HepG2 (cell line): ENCODE data around the gene GNB4. TPM values are rescaled to one million over a fixed set of nuclear protein-coding genes. Genes with fewer than 3 reads are reported as not detected.

Experiments used
- AGO1 ChIP-seq: fragments of 200-400 bp; formaldehyde crosslinking; IDR thresholded peaks from 2 replicates; pipeline ENCODE4 v1.6.1; 2017; ENCODE audit warnings: mild to moderate bottlenecking, low read depth, low read length, moderate library complexity; ENCODE audit not compliant: poor library complexity, severe bottlenecking
- ATF1 ChIP-seq: IDR thresholded peaks from 2 replicates; pipeline ENCODE4 v1.6.1; 2016; ENCODE audit warnings: mild to moderate bottlenecking, control low read depth
- FOSL1 ChIP-seq: sonication (generic); formaldehyde crosslinking; IDR thresholded peaks from 2 replicates; pipeline ENCODE4 v1.9.0; 2021; ENCODE audit warnings: missing genetic modification reagents, borderline replicate concordance
- FOXA1 ChIP-seq, 2 experiments: fragments of 450-650 bp in 1 of 2; sonication (generic) in 1 of 2; formaldehyde crosslinking in 1 of 2; IDR thresholded peaks; 2 replicates each; pipeline versions ENCODE4 v1.4.0 to v1.6.1; 2016 to 2020; ENCODE audit warnings: missing genetic modification reagents in 1 of 2
- HOXA3 ChIP-seq: sonication (generic); formaldehyde crosslinking; IDR thresholded peaks from 2 replicates; pipeline ENCODE4 v1.5.0; 2020; ENCODE audit warnings: missing genetic modification reagents
- MIXL1 ChIP-seq: IDR thresholded peaks from 2 replicates; pipeline ENCODE4 v1.6.1; 2016
- MTF2 ChIP-seq: sonication (generic); formaldehyde crosslinking; IDR thresholded peaks from 2 replicates; pipeline ENCODE4 v1.5.0; 2020; ENCODE audit warnings: missing genetic modification reagents, borderline replicate concordance
- PTBP1 ChIP-seq: fragments of 200-400 bp; formaldehyde crosslinking; IDR thresholded peaks from 2 replicates; pipeline ENCODE4 v1.6.1; 2018; ENCODE audit warnings: low read length, low read depth; ENCODE audit not compliant: poor library complexity, severe bottlenecking
- SMYD3 ChIP-seq: sonication (generic); formaldehyde crosslinking; IDR thresholded peaks from 2 replicates; pipeline ENCODE4 v1.8.1; 2023; ENCODE audit warnings: mild to moderate bottlenecking, missing genetic modification reagents
- ZNF205 ChIP-seq: IDR thresholded peaks from 2 replicates; pipeline ENCODE4 v1.6.1; 2018; ENCODE audit warnings: missing biosample characterization, missing genetic modification reagents
- ZNF256 ChIP-seq: sonication (generic); formaldehyde crosslinking; conservative IDR thresholded peaks from 2 replicates; pipeline ENCODE4 v1.4.0; 2020; ENCODE audit warnings: missing genetic modification reagents
- ZNF333 ChIP-seq: sonication (generic); formaldehyde crosslinking; IDR thresholded peaks from 2 replicates; pipeline ENCODE4 v1.4.0; 2020; ENCODE audit warnings: mild to moderate bottlenecking, missing genetic modification reagents, borderline replicate concordance
- ZNF775 ChIP-seq: sonication (generic); formaldehyde crosslinking; IDR thresholded peaks from 2 replicates; pipeline ENCODE4 v1.4.0; 2020; ENCODE audit warnings: missing genetic modification reagents, mild to moderate bottlenecking, moderate library complexity, borderline replicate concordance
- polyA plus RNA-seq, 8 experiments: library from polyadenylated mRNA; depleted of rRNA in 3 of 8; stranded (reverse) in 7 of 8; unstranded in 1 of 8; fragments of >200 nt; fragmentation: Illumina TruSeq in 4 of 8; extraction: Trizol in 4 of 8; gene quantifications; 2 replicates each; pipeline versions ENCODE4 v1.2.1 to v1.2.3, GENCODE V29; 2011 to 2016; ENCODE audit warnings: low read depth in 4 of 8, missing spikeins in 1 of 8, mixed read lengths in 1 of 8; ENCODE audit not compliant: insufficient read depth in 1 of 8
- total RNA-seq, 5 experiments: library from RNA; depleted of rRNA; stranded (reverse); fragments of >200 nt; fragmentation: Illumina TruSeq; extraction: Trizol; gene quantifications; 2 replicates each; pipeline ENCODE4 v1.2.3, GENCODE V29; 2016; ENCODE audit warnings: low read depth in 1 of 5
- TF ChIP-seq, protein P1 (sequence below): IDR thresholded peaks from 2 replicates; pipeline ENCODE4 v1.6.1; 2016; ENCODE audit warnings: low read depth, borderline replicate concordance
- TF ChIP-seq, protein P2 (sequence below): sonication (generic); formaldehyde crosslinking; IDR thresholded peaks from 2 replicates; pipeline ENCODE4 v1.5.1; 2020; ENCODE audit warnings: missing genetic modification reagents, mild to moderate bottlenecking, borderline replicate concordance
- TF ChIP-seq, protein P3 (sequence below): sonication (generic); formaldehyde crosslinking; IDR thresholded peaks from 2 replicates; pipeline ENCODE4; 2020; ENCODE audit warnings: missing genetic modification reagents, mild to moderate bottlenecking, borderline replicate concordance
- TF ChIP-seq, protein P4 (sequence below): sonication (generic); formaldehyde crosslinking; IDR thresholded peaks from 2 replicates; pipeline ENCODE4 v1.8.1; 2023; ENCODE audit warnings: mild to moderate bottlenecking, moderate library complexity, missing genetic modification reagents

Gene GNB4
- total and polyA plus RNA-seq, 2 of the 13 experiments (the other 11 are each of a cell fraction or from before 2014, with no cell fraction given), result 0.07 to 0.13 TPM

DNA sequence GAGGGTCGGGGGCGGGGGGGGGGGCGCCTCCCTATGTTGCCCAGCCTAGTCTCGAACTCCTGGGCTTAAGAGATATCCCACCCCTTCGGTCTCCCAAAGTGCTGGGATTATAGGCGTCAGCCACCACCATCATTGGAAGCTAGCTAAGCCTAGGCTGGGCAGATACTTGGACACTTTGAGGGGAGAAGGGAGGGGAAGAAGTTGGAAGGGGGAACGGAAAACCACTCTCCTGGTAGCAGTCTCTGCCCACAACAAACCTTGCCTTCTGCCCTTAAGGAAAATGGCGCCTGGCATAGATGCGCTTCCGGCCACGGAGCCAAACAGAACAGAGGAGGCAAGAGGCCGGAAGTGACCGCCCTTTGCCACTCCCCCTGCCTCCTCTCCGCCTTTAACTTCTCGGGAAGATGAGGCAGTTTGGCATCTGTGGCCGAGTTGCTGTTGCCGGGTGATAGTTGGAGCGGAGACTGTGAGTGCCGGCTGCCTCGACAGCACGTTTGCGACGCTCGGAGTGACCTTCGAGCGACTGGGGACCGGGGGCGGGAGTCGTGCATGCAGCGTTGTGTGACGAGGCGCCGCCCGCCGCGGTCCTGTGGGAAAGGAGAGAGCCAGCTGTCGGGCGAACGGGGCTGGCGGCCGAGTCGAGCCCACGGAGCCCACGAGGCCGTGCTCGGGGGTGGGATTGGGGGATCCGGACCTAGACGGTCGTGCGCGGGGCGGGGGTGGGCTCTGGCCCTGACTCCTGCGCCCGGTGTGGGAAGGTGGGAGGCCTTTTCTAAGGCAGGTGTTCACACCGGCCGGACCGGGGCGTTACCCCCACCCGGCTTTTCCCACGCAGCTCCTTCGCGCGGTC, 103.7 kb downstream of the GNB4 start, which contains the start of gene MFN1 (continued):
- TF ChIP-seq, protein P1, sequence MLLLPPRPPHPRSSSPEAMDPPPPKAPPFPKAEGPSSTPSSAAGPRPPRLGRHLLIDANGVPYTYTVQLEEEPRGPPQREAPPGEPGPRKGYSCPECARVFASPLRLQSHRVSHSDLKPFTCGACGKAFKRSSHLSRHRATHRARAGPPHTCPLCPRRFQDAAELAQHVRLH (CRISPR knock-in tag), result no peak
- TF ChIP-seq FOSL1 (no peak), FOXA1 (IDR thresholded peaks at IDR 0.05) (no peak), FOXA1 (CRISPR knock-in tag; IDR thresholded peaks at IDR 0.05) (no peak), MIXL1 (CRISPR knock-in tag) (peak; percentile 21; the same call in 1 of the 2 replicates), ZNF775 (no peak; the same call in 1 of the 2 replicates), ZNF256 (CRISPR knock-in tag) (no peak), PTBP1 (no peak), ZNF205 (CRISPR knock-in tag) (no peak; the same call in 1 of the 2 replicates), MTF2 (no peak), SMYD3 (CRISPR knock-in tag) (0 out of 2 replicates have a peak, but pooled peaks have one; percentile 68), HOXA3 (CRISPR knock-in tag) (peak; percentile 93), ZNF333 (CRISPR knock-in tag) (no peak), ATF1 (CRISPR knock-in tag) (peak; percentile 78; the same call in 1 of the 2 replicates), AGO1 (peak; percentile 61)
- TF ChIP-seq, protein P2, sequence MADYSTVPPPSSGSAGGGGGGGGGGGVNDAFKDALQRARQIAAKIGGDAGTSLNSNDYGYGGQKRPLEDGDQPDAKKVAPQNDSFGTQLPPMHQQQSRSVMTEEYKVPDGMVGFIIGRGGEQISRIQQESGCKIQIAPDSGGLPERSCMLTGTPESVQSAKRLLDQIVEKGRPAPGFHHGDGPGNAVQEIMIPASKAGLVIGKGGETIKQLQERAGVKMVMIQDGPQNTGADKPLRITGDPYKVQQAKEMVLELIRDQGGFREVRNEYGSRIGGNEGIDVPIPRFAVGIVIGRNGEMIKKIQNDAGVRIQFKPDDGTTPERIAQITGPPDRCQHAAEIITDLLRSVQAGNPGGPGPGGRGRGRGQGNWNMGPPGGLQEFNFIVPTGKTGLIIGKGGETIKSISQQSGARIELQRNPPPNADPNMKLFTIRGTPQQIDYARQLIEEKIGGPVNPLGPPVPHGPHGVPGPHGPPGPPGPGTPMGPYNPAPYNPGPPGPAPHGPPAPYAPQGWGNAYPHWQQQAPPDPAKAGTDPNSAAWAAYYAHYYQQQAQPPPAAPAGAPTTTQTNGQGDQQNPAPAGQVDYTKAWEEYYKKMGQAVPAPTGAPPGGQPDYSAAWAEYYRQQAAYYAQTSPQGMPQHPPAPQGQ (CRISPR knock-in tag), result no peak
- TF ChIP-seq, protein P3, sequence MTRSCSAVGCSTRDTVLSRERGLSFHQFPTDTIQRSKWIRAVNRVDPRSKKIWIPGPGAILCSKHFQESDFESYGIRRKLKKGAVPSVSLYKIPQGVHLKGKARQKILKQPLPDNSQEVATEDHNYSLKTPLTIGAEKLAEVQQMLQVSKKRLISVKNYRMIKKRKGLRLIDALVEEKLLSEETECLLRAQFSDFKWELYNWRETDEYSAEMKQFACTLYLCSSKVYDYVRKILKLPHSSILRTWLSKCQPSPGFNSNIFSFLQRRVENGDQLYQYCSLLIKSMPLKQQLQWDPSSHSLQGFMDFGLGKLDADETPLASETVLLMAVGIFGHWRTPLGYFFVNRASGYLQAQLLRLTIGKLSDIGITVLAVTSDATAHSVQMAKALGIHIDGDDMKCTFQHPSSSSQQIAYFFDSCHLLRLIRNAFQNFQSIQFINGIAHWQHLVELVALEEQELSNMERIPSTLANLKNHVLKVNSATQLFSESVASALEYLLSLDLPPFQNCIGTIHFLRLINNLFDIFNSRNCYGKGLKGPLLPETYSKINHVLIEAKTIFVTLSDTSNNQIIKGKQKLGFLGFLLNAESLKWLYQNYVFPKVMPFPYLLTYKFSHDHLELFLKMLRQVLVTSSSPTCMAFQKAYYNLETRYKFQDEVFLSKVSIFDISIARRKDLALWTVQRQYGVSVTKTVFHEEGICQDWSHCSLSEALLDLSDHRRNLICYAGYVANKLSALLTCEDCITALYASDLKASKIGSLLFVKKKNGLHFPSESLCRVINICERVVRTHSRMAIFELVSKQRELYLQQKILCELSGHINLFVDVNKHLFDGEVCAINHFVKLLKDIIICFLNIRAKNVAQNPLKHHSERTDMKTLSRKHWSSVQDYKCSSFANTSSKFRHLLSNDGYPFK, result peak; percentile 84; the same call in 1 of the 2 replicates
- TF ChIP-seq, protein P4, sequence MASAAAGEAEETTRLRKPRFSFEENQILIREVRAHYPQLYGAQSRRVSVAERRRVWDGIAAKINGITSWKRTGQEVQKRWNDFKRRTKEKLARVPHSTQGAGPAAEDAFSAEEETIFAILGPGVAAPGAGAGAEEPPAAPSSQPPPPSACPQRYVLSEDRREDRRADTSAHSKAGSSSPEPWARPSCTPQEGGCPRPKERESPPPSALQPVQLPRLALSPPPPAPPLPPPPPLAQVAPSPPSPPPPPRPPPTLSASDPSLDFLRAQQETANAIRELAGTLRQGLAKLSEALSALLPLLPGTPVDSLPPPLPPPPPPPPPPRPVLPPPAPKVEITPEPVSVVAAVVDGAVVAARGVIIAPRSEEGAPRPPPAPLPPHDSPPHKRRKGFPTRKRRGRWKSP (CRISPR knock-in tag), result no peak
